Uterine smooth muscle cell (primary cell): ENCODE results near the gene ZNF174. TPM values are rescaled to one million over a fixed set of nuclear protein-coding genes. Genes with fewer than 3 reads are reported as not detected.

Experiments
- total RNA-seq: library from RNA; depleted of rRNA; stranded (reverse); fragments of >200 nt; gene quantifications from 2 replicates; pipeline ENCODE4 v1.2.3, GENCODE V29; 2014

The ZNF174 gene
- 4.5 and 5.6 TPM in 2 replicates for total RNA-seq

GRCh38 chr16:3400779-3401688, at the start of gene ZNF174, which contains the start of gene ZSCAN32:
TSS of gene ZNF174 (plus strand) at chr16:3401215. CDS start at chr16:3402005, 790 bp downstream.
TSS of gene ZSCAN32 (minus strand) at chr16:3401004. CDS start at chr16:3397557, 3,447 bp downstream.

GRCh38 chr16:3355589-3355988, 45.4 kb upstream of the ZNF174 start, which contains the start of gene OR2C1:
TSS of gene OR2C1 (plus strand) at chr16:3355889. CDS start at chr16:3355941, 52 bp downstream.

GRCh38 chr16:3443108-3444031, 42.4 kb downstream of the ZNF174 start, which contains the start of the genes NAA60 and ZNF597:
TSS of gene NAA60 (plus strand) at chr16:3443680. CDS start at chr16:3476228, 32,548 bp downstream.
TSS of gene ZNF597 (minus strand) at chr16:3443504. CDS start at chr16:3443153, 351 bp downstream.

Other genes with a start within 250 kb of the ZNF174 start
- not detected in 2 replicates for gene OR1F1, start 213.0 kb upstream of the ZNF174 start, total RNA-seq
- 8.1 and 9.2 TPM in 2 replicates for gene ZNF200, start 166.1 kb upstream of the ZNF174 start, total RNA-seq
- 0.12 TPM in 1 of 2 replicates, not detected in the other for gene MEFV, start 144.6 kb upstream of the ZNF174 start, total RNA-seq
- gene ZNF263, start 117.7 kb upstream of the ZNF174 start, total RNA-seq, result 43.3 and 47.5 TPM in 2 replicates
- 6.3 and 6.4 TPM in 2 replicates for gene TIGD7, start 95.8 kb upstream of the ZNF174 start, total RNA-seq
- 20.8 and 21.1 TPM in 2 replicates for gene ZNF75A, start 95.7 kb upstream of the ZNF174 start, total RNA-seq
- 0.25 TPM in 1 of 2 replicates, not detected in the other for gene OR2C1, start 45.3 kb upstream of the ZNF174 start, total RNA-seq
- 10.6 and 11.7 TPM in 2 replicates for gene ZSCAN32, start 211 bp upstream of the ZNF174 start, total RNA-seq
- gene ZNF597, start 42.3 kb downstream of the ZNF174 start, total RNA-seq, result 1.7 and 2.0 TPM in 2 replicates
- 10.2 and 10.6 TPM in 2 replicates for gene NAA60, start 42.5 kb downstream of the ZNF174 start, total RNA-seq
- gene C16orf90, start 94.3 kb downstream of the ZNF174 start, total RNA-seq, result not detected in 2 replicates
- 24.5 and 27.5 TPM in 2 replicates for gene CLUAP1, start 99.8 kb downstream of the ZNF174 start, total RNA-seq
- under 0.01 TPM in 1 of 2 replicates, not detected in the other for gene NLRC3, start 176.2 kb downstream of the ZNF174 start, total RNA-seq
- gene SLX4, start 210.4 kb downstream of the ZNF174 start, total RNA-seq, result 4.7 and 6.0 TPM in 2 replicates